DMS53 treated with DMSO at 0.1 percent for 48 hours (cell line): ENCODE measurements around the gene SMCO4.
"Not testable (repeated sequence)": the region's sequence is repeated elsewhere in the genome, so short reads cannot be mapped to it uniquely, and the experiment has no call there.

ENCODE experiments used
- DNase-seq: peaks from one replicate; lab custom pipeline; 2025; ENCODE audit not compliant: unreplicated experiment; lab: John Stamatoyannopoulos, UW

Gene SMCO4

GRCh38 chr11:93543292-93543977, at the start of gene SMCO4:
SMCO4 (minus strand) TSS chr11:93543391; CDS start chr11:93479189, 64,202 bp downstream.
- DNase-seq: peak; percentile 90

DNA sequence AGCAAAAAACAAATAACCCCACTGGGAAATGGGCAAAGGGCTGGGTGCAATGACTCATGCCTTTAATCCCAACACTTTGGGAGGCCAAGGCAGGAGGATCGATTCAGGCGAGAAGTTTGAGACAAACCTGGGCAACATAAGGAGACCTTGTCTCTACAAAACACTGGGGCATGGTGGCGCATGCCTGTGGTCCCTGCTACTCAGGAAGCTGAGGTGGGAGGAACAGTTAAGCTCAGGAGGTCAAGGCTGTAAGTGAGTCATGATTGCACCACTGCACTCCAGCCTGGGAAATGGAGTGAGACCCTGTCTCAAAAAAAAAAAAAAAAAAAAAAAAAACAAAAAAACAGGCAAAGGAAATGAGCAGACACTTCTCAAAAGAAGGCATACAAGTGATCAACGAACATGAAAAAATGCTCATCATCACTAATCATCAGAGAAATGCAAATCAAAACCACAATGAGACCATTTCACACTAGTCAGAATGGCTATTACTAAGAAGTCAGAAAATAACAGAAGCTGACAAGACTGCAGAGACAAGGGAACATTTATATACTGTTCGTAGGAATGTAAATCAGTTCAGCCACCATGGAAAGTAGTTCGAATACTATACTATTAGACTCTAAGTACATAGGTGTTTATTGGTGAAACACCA, 48.2 kb upstream of the SMCO4 start:
- no peak for DNase-seq

DNA sequence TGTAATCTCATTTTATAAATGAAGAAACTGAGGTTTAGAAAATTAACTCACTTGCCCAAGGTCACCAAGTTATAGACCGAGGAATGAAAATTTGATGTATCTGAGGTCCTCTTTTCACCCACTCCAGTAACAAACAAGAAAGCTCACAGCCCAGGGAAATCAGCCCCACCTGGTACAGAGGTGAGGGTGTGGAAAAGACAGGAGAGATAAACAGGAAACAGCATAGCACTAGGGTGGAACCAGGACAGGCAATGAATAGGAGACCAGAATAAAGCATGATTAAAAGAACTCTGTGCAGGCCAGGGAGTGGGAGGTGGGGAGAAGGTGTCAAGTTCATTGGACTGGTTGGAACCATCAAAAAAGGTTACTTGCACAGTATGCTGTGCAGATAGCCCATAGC, 46.2 kb upstream of the SMCO4 start:
- no peak for DNase-seq

DNA sequence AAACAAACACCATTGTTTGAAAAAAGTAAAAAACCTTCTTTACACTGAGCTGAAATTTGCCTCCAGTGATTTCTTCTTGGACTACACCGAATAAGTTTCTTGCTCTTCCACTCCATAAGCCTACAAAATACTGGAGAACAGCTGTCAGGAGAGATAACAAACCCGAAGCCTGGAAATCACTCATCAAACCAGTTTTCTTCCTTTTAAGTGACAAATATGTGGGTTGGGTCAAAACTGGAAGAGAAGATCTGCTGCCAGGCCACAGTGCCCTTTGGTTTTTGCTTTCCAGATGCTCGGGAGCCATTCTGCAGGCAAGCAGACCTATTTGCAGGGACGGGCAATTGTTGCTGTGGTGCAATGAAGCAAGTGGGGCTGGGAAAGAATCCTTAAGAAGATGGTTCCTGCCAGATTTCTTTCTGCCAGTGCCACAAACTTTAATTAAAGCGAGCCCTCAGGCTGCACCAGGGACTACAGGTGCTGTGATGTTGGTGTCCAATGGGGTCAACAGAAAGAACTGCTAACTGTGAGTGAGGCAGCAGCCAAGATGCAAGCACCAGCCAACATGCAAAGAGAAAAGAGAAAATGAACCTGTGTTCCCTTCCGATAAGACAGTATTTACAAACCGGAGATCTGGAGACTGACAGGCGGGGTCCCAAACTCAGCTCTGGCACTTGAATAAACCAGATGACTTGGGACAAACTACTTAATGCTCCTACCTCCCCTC, 44.8 kb upstream of the SMCO4 start:
- DNase-seq: no peak

- DNase-seq: peak; percentile 19
Observed at GRCh38 chr11:93587425-93587824, 44.2 kb upstream of the SMCO4 start.

GRCh38 chr11:93585758-93586157, 42.6 kb upstream of the SMCO4 start:
- DNase-seq: no peak

DNA sequence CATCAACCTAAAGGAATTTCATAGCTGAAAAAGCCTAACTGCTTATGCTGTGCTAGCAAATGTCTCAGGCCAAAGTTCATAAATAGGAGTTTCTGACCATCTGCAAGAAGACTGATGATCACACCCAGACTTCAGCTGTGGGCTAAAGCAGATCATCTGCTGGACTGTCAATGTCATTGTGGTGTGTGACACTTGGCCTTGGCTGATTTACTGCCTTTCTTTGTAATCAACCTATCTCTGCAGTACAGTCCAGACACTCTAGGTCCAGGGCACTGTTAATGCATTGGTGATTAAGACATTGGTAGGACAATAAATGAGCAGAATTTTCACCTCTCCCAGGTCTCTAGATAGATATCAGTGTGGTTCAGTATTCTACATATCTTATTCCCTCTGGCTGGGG, 40.3 kb upstream of the SMCO4 start:
- no peak for DNase-seq

DNA sequence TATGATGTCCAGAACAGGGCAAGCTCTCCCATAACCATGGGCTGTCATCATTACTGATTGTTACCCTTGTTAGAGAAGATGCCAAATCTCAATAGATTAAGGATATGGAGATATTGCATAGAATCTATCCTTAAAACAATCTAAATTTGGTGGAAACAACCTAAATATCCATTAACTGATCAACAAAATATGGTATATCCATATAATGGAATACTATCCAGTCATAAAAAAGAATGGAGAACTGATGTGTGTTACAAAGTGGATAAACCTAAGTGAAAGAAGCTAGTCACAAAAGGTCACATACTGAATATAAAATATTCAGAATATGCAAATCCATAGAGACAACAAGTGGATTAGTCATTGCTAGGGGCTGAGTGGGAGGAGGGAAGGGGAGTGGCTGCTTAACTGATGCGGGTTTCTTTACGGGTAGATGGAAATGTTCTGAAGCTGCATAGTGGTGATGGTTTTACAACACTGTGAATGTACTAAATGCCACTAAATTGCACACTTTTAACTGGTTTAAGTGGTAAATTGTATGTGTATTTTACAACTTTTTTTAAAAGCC, 36.1 kb upstream of the SMCO4 start:
- DNase-seq: no peak

DNA sequence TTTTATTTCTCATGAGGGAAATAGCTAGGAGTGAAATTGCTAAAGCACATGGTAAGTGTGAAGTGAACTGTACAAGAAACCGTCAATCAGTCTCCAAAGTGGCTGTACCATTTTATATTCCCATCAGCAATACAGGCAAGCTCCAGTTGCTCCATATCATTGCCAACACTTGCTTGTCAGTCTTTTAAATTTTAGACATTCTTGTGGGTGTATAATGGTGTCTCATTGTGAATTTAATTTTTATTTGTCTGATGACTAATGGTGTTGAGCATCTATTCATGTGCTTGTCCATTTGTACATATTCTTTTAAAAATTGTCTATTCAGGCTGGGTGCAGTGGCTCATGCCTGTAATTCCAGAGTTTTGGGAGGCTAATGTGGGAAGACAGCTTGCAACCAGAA, 34.1 kb upstream of the SMCO4 start:
- no peak for DNase-seq

GRCh38 chr11:93576870-93577269, 33.7 kb upstream of the SMCO4 start:
- DNase-seq: not testable (repeated sequence)

- DNase-seq: no peak
Observed at GRCh38 chr11:93574638-93575220, 31.5 kb upstream of the SMCO4 start.

GRCh38 chr11:93573184-93573583, 30.0 kb upstream of the SMCO4 start:
- no peak for DNase-seq

- peak; percentile 20 for DNase-seq
Observed at GRCh38 chr11:93572621-93573020, 29.4 kb upstream of the SMCO4 start.

- no peak for DNase-seq
Observed at GRCh38 chr11:93572171-93572570, 29.0 kb upstream of the SMCO4 start.

DNA sequence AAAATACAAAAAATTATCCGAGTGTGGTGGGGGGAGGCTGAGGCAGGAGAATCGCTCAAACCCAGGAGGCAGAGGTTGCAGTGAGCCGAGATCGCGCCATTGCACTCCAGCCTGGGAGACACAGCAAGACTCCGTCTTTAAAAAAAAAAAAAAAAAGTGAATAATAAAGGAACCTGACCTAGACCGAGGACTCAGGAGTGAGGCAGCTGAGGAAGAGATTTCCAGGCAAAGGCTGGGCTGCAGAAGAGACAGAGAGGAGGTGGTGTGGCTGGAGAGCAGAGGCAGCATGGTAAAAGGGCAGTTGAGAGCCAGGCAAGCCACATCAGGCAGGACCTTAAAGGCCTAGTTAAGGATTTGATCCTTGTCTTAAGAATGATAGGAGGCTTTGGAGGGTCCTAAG, 28.4 kb upstream of the SMCO4 start:
- DNase-seq: no peak

DNA sequence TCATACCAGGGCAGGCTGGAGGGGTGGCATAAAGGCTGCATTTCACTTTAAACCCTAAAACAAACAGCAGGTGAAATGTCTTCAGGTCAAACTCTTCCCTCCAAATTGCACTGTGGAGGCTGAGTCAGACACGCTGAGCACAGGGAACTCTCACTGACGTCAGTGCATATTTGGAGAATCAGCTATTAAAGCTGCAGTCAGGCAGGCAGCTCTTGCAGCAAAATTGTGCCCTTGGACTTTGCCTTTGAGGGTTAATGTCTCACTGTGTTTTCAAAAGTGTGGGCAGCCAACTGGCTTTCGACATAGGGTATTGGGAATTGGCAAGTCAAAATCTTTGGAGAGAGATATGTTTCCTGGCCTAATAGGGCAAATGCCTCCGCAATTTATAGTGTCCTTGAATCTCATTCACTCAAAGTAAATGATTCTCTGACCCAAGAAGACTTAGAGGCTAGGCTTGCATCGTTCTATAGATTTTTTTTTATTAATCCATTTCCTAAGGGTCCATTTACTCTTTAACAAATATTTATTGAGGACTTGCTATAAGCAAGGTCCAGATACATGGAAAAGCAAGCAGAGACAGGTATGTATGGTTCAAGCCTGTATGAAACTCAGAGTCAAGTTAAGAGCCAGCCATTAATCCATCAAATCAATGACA, 27.7 kb upstream of the SMCO4 start:
- DNase-seq: peak; percentile 76

DNA sequence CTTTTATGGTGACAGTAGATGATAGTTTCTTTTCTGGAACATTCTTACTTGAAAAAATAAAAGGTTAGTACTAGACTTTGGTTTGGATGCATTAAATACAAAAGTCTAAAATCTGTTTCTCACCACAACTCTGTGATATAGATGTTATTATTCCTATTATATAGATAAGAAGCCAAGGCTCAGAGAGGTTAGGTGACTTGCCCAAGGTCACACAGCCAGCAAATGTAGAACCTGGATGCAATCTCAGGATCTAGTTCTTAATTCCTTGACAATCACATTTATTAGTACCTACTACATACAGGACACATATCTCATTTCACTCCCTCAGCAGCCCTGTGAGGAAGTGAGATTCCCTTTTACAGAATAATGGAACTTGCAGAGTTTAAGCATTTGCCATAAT, 26.3 kb upstream of the SMCO4 start:
- DNase-seq: no peak

DNA sequence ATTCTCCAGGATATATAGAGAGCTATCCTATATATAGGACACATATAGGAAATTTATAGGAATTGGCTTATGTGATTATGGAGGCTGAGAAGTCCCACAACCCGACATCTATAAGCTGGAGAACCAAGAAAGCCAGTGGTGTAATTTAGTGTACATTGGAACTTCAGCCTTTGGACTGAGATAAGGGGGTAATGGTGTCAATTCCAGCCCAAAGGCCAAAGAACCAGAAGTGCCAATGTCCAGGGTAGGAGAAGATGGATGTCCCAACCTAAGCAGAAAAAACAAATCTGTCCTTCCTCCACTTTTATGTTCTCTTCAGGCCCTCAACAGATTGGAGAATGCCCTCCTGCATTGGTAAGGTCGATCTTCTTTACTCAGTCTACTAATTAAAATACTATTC, 25.5 kb upstream of the SMCO4 start:
- DNase-seq: no peak

DNA sequence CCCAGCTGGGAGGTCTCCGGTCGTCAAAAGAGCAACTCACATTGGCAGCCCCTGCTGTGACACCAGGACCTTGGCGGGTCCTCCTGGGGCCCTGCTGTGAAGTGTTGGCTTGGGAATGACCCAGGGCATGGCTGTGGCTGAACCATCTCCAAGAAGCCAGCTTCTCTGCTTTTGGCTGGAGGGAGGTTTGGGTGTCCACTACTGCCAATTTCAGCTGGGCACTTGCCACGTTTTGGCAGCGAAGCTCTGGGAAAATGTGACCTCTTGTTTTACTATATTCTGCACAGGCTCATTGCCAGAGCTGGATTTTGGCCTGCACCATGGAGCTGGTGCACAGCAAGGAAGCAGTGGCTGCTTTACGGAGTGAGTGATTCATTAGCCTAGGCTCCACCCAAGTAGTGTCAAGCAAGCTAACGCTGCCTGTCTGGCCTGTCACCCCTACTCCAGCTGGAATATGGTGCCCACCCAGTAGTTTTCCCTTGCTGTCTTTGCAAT, 24.3 kb upstream of the SMCO4 start:
- no peak for DNase-seq

- no peak for DNase-seq
Observed at GRCh38 chr11:93564895-93565294, 21.7 kb upstream of the SMCO4 start.

GRCh38 chr11:93563857-93564256, 20.7 kb upstream of the SMCO4 start:
- no peak for DNase-seq
